ENCODE results near the gene CDKN1C.

The CDKN1C gene

GRCh38 chr11:2927121-2927800 lies 41.7 kb upstream of the CDKN1C start:
- peak overlapping the region; percentile 83 for H3K4me3 ChIP-seq
- H3K27ac ChIP-seq, result no peak overlapping the region
- DNase-seq (ENCODE audit: low spot score), result no peak
- TF ChIP-seq CTCF (IDR thresholded peaks at IDR 0.05), result no peak

DNA sequence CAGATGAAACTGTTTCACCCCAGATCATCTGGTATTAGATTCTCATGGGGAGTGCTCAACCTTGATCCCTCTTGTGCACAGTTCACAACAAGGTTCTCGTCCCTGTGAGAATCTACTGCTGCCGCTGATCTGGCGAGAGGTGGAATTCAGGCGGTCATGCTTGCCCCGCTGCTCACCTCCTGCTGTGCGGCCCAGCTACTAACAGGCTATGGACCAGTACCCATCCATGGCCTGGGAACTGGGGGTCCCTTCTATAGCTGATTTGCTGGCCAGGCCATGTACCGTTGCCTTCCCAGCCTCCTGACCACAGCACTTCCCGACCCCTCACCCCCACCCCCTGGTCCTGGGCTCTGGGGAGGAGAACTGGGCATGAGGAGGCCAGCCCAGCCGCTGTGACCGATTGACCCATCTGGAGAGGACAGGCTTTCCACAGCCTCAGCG lies 41.1 kb upstream of the CDKN1C start:
- TF ChIP-seq CTCF (IDR thresholded peaks at IDR 0.05), result no peak
- Histone ChIP-seq H3K4me3 (no peak overlapping the region), H3K27ac (no peak overlapping the region)
- DNase-seq (ENCODE audit: low spot score), result no peak

DNA sequence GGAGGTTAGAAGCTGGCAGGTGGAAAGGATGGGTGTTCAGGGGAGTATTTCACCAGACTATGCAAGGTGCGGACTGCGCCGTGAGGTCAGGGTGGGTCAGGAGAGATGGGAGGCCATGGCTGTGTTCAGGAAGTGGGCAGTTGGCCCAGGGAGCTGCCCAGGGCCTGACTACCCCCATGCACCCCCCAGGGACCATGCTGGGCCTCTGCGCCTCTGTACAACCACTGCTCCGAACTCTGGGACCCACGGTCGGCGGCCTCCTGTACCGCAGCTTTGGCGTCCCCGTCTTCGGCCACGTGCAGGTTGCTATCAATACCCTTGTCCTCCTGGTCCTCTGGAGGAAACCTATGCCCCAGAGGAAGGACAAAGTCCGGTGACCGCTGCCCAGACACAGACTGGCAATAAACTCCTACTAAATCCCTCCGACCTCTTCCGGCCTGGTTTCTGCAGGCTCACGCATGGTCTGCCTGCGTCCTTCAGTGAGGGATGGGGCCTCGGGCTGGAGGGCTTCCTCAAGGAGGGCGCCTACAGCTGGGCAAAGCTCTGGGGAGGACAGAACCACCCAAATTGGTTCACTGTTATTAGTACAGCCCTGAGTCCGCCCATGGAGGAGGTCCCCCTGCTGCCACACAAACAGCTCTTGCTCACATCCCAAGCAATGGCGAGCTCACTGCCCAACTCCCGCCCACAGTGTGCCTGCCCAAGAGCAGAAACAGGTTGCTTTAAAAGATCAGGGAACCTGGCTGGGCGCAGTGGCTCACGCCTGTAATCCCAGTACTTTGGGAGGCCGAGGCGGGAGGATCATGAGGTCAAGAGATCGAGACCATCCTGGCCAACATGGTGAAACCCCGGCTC lies 39.5 kb upstream of the CDKN1C start:
- DNase-seq (ENCODE audit: low spot score), result no peak
- no peak for TF ChIP-seq CTCF (IDR thresholded peaks at IDR 0.05)
- H3K27ac ChIP-seq, result no peak overlapping the region
- H3K4me3 ChIP-seq, result no peak overlapping the region

GRCh38 chr11:2924381-2924780 lies 38.8 kb upstream of the CDKN1C start:
- Histone ChIP-seq H3K27ac (no peak overlapping the region), H3K4me3 (no peak overlapping the region)
- no peak for TF ChIP-seq CTCF (IDR thresholded peaks at IDR 0.05)
- DNase-seq (ENCODE audit: low spot score), result no peak

DNA sequence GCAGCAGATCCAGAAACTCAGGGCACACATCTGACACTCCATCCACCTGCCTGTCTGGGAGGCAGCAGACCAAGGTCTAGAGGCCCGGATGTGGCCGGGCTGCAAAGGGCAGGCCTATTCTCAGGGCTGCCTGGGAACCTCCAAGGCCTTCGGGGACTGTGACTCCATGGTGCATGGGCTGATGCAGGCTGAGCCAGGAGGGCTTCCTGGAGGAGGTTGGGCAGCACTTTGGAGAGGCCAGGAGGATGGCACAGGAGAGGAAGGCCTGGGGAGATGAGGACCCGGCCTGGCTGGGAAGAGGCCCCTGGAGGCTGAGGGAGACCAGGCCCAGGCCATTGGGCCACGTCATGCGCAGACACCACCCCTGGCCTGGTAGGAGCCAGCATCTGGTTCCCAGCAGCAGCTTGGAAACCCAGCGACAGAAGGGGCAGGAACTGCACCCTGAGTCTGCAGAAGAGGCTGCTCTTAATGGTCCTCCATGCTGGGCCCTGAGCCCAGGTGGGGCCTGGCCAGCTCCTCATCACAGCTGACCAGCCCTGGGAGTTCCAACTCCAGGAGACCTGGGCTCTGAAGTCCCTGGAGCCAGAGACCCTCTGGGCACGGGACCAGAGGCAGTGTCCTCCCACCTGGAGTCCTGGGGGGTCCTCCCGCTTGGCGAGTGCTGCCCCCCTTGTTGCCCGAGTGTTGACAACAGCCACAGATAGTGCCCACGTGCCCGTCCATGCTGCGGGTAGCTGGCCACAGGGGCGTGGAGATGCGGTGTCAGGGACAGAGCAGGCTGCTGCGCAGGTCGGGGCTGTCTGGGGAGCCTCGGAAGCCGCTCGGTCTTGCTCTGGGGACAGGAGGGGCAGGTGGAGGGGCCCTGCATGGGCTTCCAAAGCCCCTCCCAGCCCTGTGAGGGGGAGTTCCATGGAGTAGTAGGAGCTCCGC lies 38.1 kb upstream of the CDKN1C start:
- H3K27ac ChIP-seq, result no peak overlapping the region
- H3K4me3 ChIP-seq, result no peak overlapping the region
- TF ChIP-seq CTCF (IDR thresholded peaks at IDR 0.05), result no peak
- no peak for DNase-seq (ENCODE audit: low spot score)

DNA sequence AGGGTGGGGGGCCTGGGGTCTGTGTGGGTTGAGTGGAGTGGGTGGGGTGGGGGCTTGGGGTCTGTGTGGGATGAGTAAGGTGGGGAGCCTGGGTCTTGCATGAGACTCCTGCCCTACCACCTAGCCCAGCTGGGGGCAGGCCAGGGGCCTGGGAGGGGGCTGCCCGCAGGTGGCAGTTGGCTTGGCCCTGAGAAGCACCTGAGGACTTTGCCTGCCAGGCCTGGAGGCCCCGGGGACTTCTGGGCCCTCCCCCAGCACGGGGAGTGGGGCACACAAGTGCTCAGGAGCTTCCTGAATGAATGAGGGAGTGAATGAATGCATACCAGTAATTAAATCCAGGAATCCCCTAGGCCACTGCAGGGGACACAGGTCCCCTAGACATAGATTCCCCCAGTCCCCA lies 37.1 kb upstream of the CDKN1C start:
- no peak for TF ChIP-seq CTCF (IDR thresholded peaks at IDR 0.05)
- no peak overlapping the region for H3K27ac ChIP-seq
- DNase-seq (ENCODE audit: low spot score), result no peak
- H3K4me3 ChIP-seq, result no peak overlapping the region
